ENCODE results near the gene FADS3. TPM values are rescaled to one million over a fixed set of nuclear protein-coding genes. Genes with fewer than 3 reads are reported as not detected.

FADS3 gene
- polyA plus RNA-seq, 1 donor, result 49.6 TPM

GRCh38 chr11:61833471-61833870 lies 57.9 kb downstream of the FADS3 start:
- DNase-seq, result no peak

- DNase-seq, result no peak
Measured at GRCh38 chr11:61832754-61833153, 58.6 kb downstream of the FADS3 start.

GRCh38 chr11:61832207-61832606 lies 59.1 kb downstream of the FADS3 start:
- DNase-seq, result no peak

- no peak for DNase-seq
Measured at GRCh38 chr11:61830237-61831105, 60.9 kb downstream of the FADS3 start.

- DNase-seq, result no peak
Measured at GRCh38 chr11:61829806-61830205, 61.5 kb downstream of the FADS3 start.

GRCh38 chr11:61828629-61829407 lies 62.5 kb downstream of the FADS3 start:
- DNase-seq, result peak; percentile 52

GRCh38 chr11:61828379-61828628 lies 63.0 kb downstream of the FADS3 start:
- no peak for DNase-seq

GRCh38 chr11:61827571-61828378 lies 63.6 kb downstream of the FADS3 start, which contains the start of gene FADS2:
FADS2 (plus strand) TSS chr11:61828300; CDS start chr11:61828391, 91 bp downstream.
- peak; percentile 97 for DNase-seq

GRCh38 chr11:61826930-61827570 lies 64.3 kb downstream of the FADS3 start:
- peak; percentile 49 for DNase-seq

Other genes starting within 250 kb of the FADS3 start
- 8.2 TPM for gene DAGLA, start 211.2 kb downstream of the FADS3 start, polyA plus RNA-seq (ENCODE audit: insufficient read length)
- gene MYRF, start 138.9 kb downstream of the FADS3 start, polyA plus RNA-seq (ENCODE audit: insufficient read length), result 1.5 TPM
- 139 TPM for gene TMEM258, start 98.9 kb downstream of the FADS3 start, polyA plus RNA-seq (ENCODE audit: insufficient read length)
- 14.3 TPM for gene FEN1, start 98.6 kb downstream of the FADS3 start, polyA plus RNA-seq (ENCODE audit: insufficient read length)
- gene FADS1, start 74.5 kb downstream of the FADS3 start, polyA plus RNA-seq (ENCODE audit: insufficient read length), result 16.3 TPM
- gene FADS2, start 63.2 kb downstream of the FADS3 start, polyA plus RNA-seq (ENCODE audit: insufficient read length), result 77.5 TPM
- gene RAB3IL1, start 26.0 kb upstream of the FADS3 start, polyA plus RNA-seq (ENCODE audit: insufficient read length), result 31.7 TPM
- 4.8 TPM for gene BEST1, start 58.8 kb upstream of the FADS3 start, polyA plus RNA-seq (ENCODE audit: insufficient read length)
- gene FTH1, start 76.1 kb upstream of the FADS3 start, polyA plus RNA-seq (ENCODE audit: insufficient read length), result 1,681 TPM
- gene INCENP, start 232.5 kb upstream of the FADS3 start, polyA plus RNA-seq (ENCODE audit: insufficient read length), result 18.2 TPM